Measurements from ENCODE around the gene ANKRD11. TPM values are rescaled to one million over a fixed set of nuclear protein-coding genes. Genes with fewer than 3 reads are reported as not detected.

The ANKRD11 gene
- total RNA-seq, 1 experiment from 2014 or later: 48.0 TPM

DNA sequence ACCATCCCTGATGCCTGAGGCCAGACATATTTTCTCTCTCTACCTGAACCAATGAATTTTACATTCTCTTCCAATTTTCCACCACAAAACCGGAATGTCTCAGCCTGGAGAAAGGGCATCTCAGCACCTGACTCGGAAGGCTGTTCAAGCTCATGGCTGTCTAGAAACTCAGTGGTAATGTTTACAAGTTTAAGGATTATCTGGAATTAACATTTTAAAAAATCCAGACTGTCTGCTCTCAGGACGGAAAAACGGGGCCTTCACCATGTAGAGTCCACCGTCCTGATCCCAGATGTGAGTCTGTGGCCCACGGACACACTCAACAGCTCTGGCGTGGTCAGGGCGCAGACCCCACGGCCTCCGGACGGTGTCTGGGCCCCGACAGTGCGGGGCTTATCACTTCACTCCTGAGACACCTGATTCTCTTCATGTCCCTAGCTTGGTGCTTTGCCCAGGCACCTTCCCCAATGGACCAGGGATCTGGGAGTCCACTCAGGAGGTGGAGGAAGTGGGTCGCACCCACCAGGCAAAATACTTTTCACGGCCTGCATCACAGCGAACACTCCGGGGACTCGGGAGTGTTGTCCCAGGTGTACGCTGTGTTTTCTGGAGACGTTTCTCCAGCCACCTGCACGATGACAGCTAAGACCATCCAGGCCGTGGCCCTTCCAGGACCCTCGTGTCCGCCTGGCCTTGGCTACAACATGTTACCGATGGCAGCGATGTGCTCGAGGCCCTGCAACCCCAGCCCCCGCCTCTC, 171.3 kb downstream of the ANKRD11 start:
- Histone ChIP-seq H3K27me3 (replicated peaks) (no peaks in the 10 kb centered on the region), H3K9me3 (replicated peaks) (no peaks in the 10 kb centered on the region), H3K36me3 (peaks cover 40% of the 10 kb centered on the region), H3K4me3 (no peak overlapping the region), H3K4me1 (replicated peaks) (peaks cover 93% of the 10 kb centered on the region), H3K27ac (peak overlapping the region; percentile 78)
- DNase-seq (ENCODE audit: low read depth in 1 of 2, low spot score in 2 of 2): no peak

DNA sequence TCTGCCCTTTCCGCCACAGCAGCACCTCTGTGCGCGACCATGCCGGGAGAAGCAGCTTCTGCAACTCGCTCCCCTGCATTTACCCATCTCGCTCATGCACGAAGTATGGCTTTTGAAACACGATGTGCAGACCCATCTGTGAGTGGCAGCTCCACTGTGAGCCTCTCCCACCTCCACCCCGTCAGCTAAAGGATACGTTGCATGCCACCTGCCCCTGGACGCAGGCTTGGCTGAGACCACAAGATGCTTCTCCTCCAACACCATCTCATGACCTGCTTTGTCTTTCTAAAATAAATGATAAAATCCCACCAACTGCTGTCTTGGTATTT, 172.0 kb downstream of the ANKRD11 start:
- Histone ChIP-seq H3K36me3 (peaks cover 36% of the 10 kb centered on the region), H3K4me1 (replicated peaks) (peaks cover 94% of the 10 kb centered on the region), H3K9me3 (replicated peaks) (no peaks in the 10 kb centered on the region), H3K4me3 (no peak overlapping the region), H3K27me3 (replicated peaks) (no peaks in the 10 kb centered on the region), H3K27ac (no peak overlapping the region)
- DNase-seq (ENCODE audit: low read depth in 1 of 2, low spot score in 2 of 2): no peak

DNA sequence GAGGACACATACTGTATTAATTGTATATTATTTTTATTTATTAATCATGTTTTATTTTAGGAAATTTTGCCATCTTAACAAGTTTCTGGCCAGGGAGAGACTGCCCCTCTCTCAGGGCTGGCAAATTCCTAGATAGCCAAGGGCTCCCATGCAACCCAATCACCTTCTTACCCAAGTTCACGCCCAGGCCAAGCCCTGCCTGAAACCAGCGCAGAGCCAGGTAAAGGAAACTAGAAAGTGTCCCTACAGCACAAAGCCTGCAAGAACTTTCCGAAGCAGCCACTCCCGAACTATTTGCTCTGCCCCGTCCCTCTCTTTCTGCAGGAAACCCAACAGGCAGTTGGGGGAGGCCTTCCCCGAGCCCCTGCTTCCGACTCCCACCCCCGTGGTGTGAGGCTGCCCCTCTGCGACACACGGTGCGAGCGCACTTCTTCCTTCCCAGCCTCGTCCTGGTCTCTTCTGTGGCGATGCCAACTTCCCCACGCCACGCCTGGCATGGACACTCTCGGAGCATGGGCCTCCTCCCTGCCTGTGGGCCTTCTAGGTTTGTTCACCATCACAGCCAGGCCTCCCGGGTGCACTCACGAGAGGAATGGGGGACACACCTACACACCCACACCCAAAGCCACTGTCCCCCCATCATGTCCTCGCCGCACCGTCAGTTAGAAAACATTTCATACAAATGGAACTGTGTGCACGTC, 172.5 kb downstream of the ANKRD11 start:
- peak overlapping the region; percentile 65; the same call in 1 of the 2 replicates for H3K27ac ChIP-seq
- no peaks in the 10 kb centered on the region for H3K9me3 ChIP-seq (replicated peaks)
- H3K4me3 ChIP-seq: no peak overlapping the region
- DNase-seq (ENCODE audit: low read depth in 1 of 2, low spot score in 2 of 2): no peak
- no peaks in the 10 kb centered on the region for H3K27me3 ChIP-seq (replicated peaks)
- H3K4me1 ChIP-seq (replicated peaks): peaks cover 91% of the 10 kb centered on the region
- peaks cover 41% of the 10 kb centered on the region for H3K36me3 ChIP-seq

DNA sequence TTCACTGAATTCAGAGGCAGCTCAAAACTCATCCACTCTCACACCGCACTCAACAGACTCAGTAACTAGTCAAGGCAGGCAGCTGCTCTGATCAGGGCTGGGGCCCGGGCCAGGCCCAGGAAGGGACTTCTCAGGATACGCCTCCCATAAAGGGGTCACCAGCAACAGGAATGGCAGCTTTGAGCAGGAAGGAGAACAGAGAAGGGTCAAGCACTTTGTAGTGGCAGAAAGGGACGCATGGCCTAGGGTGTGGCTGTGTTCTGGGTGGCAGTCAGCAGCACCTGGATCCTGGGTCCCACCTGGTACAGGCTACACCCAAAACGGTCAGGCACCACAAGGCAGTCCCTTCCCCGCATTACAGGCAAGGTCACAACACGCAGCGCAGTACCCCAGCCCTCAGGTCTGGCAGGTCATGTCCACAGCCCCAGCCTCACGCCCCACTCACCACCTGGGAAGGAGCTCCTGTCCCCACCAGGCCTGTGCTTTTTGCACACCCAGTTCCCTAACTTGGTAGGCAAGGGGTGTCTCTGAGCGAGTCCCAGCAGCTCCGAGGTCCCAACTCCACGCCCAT, 173.2 kb downstream of the ANKRD11 start:
- peaks cover 47% of the 10 kb centered on the region for H3K36me3 ChIP-seq
- H3K27ac ChIP-seq: peak overlapping the region; percentile 65
- no peak for DNase-seq (ENCODE audit: low read depth in 1 of 2, low spot score in 2 of 2)
- no peaks in the 10 kb centered on the region for H3K9me3 ChIP-seq (replicated peaks)
- H3K27me3 ChIP-seq (replicated peaks): no peaks in the 10 kb centered on the region
- peaks cover 84% of the 10 kb centered on the region for H3K4me1 ChIP-seq (replicated peaks)
- H3K4me3 ChIP-seq: no peak overlapping the region

DNA sequence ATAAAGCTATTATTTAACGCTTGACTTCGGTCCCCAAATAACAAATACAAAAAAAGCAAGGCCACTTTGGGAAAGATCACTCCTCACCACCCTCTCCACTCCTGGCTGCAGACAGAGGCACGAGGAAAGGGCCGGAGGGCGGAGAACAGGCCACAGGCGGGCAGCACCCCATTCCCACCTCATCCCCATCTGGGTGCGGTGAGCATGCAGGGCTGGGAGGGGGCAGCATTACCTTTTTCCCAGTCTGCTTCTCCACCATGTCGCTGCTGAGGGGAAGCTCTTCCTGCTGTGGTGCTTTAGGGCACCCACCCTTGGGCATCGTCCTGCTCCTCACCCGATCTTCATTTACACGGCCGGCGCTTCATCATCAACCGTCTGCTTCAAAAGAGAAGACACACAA, 173.7 kb downstream of the ANKRD11 start:
- H3K4me3 ChIP-seq: no peak overlapping the region

DNA sequence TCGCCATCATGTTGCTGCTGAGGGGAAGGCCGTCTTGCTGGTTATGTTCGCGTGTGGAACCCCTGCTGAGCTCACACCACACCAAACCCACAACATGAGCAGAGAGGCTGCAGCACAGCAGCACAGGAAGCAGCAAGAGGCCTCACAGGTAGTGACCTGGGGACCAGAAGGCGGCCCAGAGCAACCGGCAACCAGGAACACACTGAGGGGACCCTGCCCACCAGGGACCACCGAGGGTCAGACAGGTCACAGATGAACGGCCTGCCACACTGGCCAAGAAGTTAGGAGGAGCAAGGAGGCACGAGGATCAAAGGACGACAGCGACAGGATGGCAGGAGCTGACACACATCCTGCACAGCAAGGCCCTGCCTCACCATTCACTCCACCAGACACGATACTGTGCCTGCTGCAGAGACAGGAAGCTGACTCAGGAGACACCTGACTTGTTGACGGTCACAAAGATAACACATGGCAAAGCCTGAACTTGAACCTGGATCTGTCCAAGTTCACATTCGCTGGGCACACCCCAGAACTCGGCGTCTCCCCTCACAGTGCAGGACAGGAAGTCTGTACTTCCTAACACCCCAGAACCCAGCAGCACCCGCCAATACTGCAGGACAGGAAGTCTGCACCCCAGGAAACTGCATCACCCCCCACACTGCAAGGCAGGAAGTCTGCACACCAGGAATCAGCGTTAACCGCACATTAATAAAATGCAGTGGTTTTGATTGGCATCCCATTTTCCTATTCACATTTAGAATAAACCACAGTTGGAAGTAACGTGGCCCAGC, 174.4 kb downstream of the ANKRD11 start:
- Histone ChIP-seq H3K4me3 (no peak overlapping the region), H3K36me3 (peaks cover 53% of the 10 kb centered on the region), H3K9me3 (replicated peaks) (no peaks in the 10 kb centered on the region), H3K27ac (peak overlapping the region; percentile 65), H3K27me3 (replicated peaks) (no peaks in the 10 kb centered on the region), H3K4me1 (replicated peaks) (peaks cover 76% of the 10 kb centered on the region)
- DNase-seq (ENCODE audit: low read depth in 1 of 2, low spot score in 2 of 2): peak; percentile 72 to 83

More for the DNA sequence above, 173.7 kb downstream of the ANKRD11 start:
- H3K27ac ChIP-seq: peak overlapping the region; percentile 65
- no peaks in the 10 kb centered on the region for H3K9me3 ChIP-seq (replicated peaks)
- H3K27me3 ChIP-seq (replicated peaks): no peaks in the 10 kb centered on the region
- peaks cover 48% of the 10 kb centered on the region for H3K36me3 ChIP-seq
- H3K4me1 ChIP-seq (replicated peaks): peaks cover 79% of the 10 kb centered on the region
- no peak for DNase-seq (ENCODE audit: low read depth in 1 of 2, low spot score in 2 of 2)

DNA sequence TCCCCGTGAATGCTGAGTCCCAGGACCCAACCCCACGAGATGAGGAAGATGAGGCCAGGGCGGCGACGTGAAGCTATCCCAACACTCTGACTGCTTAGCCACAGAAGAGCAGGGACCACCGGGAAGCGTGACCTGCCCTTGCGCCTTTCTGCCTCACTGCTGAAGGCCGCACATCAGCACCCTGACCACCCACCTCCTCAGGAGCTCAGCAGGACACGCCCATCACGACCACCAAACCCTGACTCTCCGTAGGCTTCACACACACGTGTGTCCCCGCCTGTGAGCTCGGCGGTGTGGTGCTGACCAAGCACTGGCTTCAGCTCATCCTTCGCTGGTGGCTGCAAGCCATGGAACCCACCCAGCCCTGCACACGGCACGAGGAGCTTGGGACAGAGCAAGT, 175.1 kb downstream of the ANKRD11 start:
- Histone ChIP-seq H3K27ac (peak overlapping the region; percentile 65), H3K36me3 (peaks cover 59% of the 10 kb centered on the region), H3K9me3 (replicated peaks) (no peaks in the 10 kb centered on the region), H3K4me3 (no peak overlapping the region), H3K4me1 (replicated peaks) (peaks cover 69% of the 10 kb centered on the region), H3K27me3 (replicated peaks) (no peaks in the 10 kb centered on the region)
- no peak for DNase-seq (ENCODE audit: low read depth in 1 of 2, low spot score in 2 of 2)

DNA sequence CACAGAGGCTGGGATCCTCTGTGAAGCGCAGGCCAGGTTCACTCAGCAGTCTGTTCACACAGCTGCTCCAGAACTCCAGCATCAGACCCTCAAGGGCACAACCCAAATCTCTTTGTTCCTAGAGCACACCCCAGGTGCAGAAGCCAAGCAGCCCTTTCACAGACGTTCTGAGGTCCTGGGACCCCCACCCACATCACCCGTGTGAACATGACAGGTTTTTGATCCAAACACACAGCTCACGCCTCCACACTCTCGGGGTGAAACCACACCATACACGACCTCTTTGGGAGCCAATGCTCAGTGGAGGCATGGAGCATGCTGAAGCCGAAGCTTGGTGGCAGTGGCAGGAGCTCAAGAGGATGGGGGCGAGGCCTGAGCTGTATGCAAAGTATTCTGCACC, 175.5 kb downstream of the ANKRD11 start:
- Histone ChIP-seq H3K27ac (no peak overlapping the region), H3K36me3 (peaks cover 63% of the 10 kb centered on the region), H3K9me3 (replicated peaks) (no peaks in the 10 kb centered on the region), H3K27me3 (replicated peaks) (no peaks in the 10 kb centered on the region), H3K4me1 (replicated peaks) (peaks cover 64% of the 10 kb centered on the region), H3K4me3 (no peak overlapping the region)
- DNase-seq (ENCODE audit: low read depth in 1 of 2, low spot score in 2 of 2): no peak

DNA sequence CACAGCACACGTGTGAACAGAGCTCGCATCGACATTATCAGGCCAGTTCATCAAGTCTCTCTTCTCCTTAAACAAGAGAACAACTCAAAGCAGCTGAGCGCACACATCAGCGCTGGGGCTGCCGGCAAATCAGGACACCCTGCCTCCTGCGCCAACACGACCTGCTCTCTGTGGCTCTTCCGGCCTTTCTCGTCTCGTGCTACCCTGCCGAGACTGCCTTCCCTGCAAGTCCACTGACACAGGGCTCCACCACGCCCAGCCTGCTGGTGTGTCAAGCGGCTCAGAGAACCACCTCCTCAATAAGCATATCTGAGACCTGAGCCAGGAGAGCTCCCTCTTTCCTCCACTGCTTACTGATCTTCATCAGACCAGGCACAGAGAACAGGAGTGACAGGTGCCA, 176.0 kb downstream of the ANKRD11 start:
- H3K36me3 ChIP-seq: peaks cover 68% of the 10 kb centered on the region
- H3K4me3 ChIP-seq: no peak overlapping the region
- no peak for DNase-seq (ENCODE audit: low read depth in 1 of 2, low spot score in 2 of 2)
- H3K4me1 ChIP-seq (replicated peaks): peaks cover 60% of the 10 kb centered on the region
- no peaks in the 10 kb centered on the region for H3K9me3 ChIP-seq (replicated peaks)
- no peak overlapping the region for H3K27ac ChIP-seq
- H3K27me3 ChIP-seq (replicated peaks): no peaks in the 10 kb centered on the region

DNA sequence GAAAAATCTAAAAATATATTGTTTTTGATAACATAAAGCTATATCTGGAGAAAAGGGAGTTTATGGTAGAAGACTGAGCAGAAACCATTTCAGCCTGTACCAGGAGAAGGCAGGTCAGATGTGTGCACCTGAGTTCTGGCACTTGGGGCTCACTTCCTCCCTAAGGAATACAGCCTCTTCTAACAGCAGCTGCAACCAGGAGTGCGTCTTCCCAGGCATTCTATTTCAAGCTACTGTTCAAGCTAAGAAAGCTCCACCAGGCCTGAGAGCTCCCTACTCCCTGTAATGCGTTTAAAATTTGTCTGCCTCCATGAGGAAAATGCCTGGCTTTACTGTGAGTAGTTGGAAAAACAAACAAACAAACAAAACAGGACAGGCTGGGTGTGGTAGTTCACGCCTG, 176.8 kb downstream of the ANKRD11 start:
- no peak overlapping the region for H3K4me3 ChIP-seq
- H3K9me3 ChIP-seq (replicated peaks): no peaks in the 10 kb centered on the region
- DNase-seq (ENCODE audit: low read depth in 1 of 2, low spot score in 2 of 2): no peak
- H3K36me3 ChIP-seq: peaks cover 66% of the 10 kb centered on the region
- H3K4me1 ChIP-seq (replicated peaks): peaks cover 52% of the 10 kb centered on the region
- no peak overlapping the region for H3K27ac ChIP-seq
- no peaks in the 10 kb centered on the region for H3K27me3 ChIP-seq (replicated peaks)

DNA sequence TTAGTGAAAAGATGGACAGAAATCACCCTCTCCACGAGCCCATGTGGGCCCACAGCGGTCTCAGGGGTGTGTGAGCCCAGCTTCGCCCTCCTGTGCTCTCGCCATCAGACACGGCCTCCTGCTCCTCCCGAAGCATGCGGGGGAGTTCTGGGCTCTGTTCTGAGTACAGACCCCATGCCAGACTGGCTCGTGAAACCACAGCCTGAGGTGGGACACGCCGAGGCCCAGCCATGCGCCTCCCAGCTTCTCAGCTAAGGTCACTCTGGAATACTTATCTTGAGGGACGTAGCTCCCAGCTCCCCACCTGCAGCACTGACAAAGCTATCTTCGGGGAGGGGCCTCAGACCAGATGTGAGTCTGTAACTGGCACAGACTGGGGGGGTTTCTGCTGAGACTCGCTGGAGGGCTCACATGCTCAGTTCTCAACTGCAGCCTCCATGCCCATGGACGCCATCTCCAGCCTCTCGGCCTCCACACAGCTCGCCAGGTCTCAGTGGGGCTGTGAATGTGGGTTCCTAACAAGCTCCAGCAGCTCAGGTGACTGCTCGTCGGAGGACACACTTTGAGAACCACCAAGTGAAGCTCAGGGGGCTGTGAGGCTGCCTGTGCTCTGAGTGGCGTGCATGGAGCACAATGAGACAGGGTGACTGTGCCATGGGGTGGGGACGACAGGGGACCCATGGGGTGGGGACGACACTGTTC, 177.6 kb downstream of the ANKRD11 start:
- H3K36me3 ChIP-seq: peaks cover 65% of the 10 kb centered on the region
- DNase-seq (ENCODE audit: low read depth in 1 of 2, low spot score in 2 of 2): no peak
- H3K4me3 ChIP-seq: no peak overlapping the region
- H3K4me1 ChIP-seq (replicated peaks): peaks cover 43% of the 10 kb centered on the region
- no peaks in the 10 kb centered on the region for H3K9me3 ChIP-seq (replicated peaks)
- no peak overlapping the region for H3K27ac ChIP-seq
- H3K27me3 ChIP-seq (replicated peaks): no peaks in the 10 kb centered on the region

DNA sequence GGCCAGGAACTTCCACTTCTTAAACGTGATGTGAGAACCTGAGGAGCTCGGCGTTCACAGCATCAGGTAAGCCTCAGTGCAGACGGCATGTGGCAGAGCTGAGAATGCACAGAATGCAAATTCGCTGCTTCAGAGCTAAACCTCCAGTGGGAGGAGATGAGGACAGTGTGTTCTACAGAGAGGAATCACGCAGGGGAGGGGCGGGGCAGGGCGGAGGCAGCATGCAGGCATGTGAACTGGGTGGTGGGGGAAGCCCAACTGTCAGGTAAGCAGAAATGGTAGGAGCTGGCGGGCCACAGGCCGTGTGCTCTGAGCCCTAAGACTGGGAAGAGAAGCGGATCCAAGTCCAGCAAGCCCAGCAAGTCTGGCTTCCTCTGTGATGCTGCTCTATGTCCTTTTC, 178.2 kb downstream of the ANKRD11 start:
- Histone ChIP-seq H3K4me3 (no peak overlapping the region), H3K27me3 (replicated peaks) (no peaks in the 10 kb centered on the region), H3K36me3 (peaks cover 66% of the 10 kb centered on the region), H3K27ac (no peak overlapping the region), H3K9me3 (replicated peaks) (no peaks in the 10 kb centered on the region), H3K4me1 (replicated peaks) (peaks cover 38% of the 10 kb centered on the region)
- DNase-seq (ENCODE audit: low read depth in 1 of 2, low spot score in 2 of 2): no peak

DNA sequence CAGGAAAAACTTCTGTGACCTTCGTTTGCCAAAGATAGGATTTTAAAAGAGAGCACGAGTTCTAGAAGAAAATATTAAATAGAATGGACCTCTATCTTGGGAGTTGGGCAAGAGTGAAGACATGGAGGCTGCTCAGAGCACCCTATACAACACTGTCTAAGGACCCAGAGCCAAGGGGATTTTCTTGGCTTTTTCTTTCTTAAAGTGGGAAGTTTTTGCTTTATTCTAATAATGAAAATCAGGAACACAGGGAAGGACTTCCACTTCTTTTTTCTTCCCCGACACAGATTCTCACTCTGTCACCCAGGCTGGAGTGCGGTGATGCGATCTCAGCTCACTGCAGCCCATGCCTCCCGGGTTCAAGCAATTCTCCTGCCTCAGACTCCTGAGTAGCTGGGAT, 178.7 kb downstream of the ANKRD11 start:
- Histone ChIP-seq H3K27me3 (replicated peaks) (no peaks in the 10 kb centered on the region), H3K9me3 (replicated peaks) (no peaks in the 10 kb centered on the region), H3K27ac (no peak overlapping the region), H3K4me1 (replicated peaks) (peaks cover 32% of the 10 kb centered on the region), H3K36me3 (peaks cover 61% of the 10 kb centered on the region), H3K4me3 (no peak overlapping the region)
- DNase-seq (ENCODE audit: low read depth in 1 of 2, low spot score in 2 of 2): no peak

Data from SJSA1 (cell line).